HepG2 (cell line): ENCODE results near the gene ODC1. TPM values are rescaled to one million over a fixed set of nuclear protein-coding genes. Genes with fewer than 3 reads are reported as not detected.

Experiments used
- BCLAF1 ChIP-seq: fragments of 450-650 bp; IDR thresholded peaks from 2 replicates; pipeline ENCODE4 v1.6.1; 2017; ENCODE audit warnings: mild to moderate bottlenecking
- ELF3 ChIP-seq: IDR thresholded peaks from 2 replicates; pipeline ENCODE4 v1.6.1; 2016; ENCODE audit warnings: missing genetic modification reagents, missing compliant biosample characterization
- GPBP1L1 ChIP-seq: sonication (generic); formaldehyde crosslinking; IDR thresholded peaks from 2 replicates; pipeline ENCODE4 v1.5.0; 2020; ENCODE audit warnings: mild to moderate bottlenecking, missing genetic modification reagents
- NCOA5 ChIP-seq: sonication (generic); formaldehyde crosslinking; IDR thresholded peaks from 2 replicates; pipeline ENCODE4 v1.4.0; 2020; ENCODE audit warnings: missing genetic modification reagents
- NRL ChIP-seq: sonication (generic); formaldehyde crosslinking; IDR thresholded peaks from 2 replicates; pipeline ENCODE4 v1.5.0; 2020; ENCODE audit warnings: missing genetic modification reagents, mild to moderate bottlenecking, moderate library complexity, borderline replicate concordance
- POLR2AphosphoS5 ChIP-seq: IDR thresholded peaks from 2 replicates; pipeline ENCODE4 v1.6.1; 2012; ENCODE audit warnings: low read depth, low read length
- PRDM15 ChIP-seq: sonication (generic); formaldehyde crosslinking; IDR thresholded peaks from 2 replicates; pipeline ENCODE4 v1.4.0; 2020; ENCODE audit warnings: missing genetic modification reagents
- PTBP1 ChIP-seq: fragments of 200-400 bp; formaldehyde crosslinking; IDR thresholded peaks from 2 replicates; pipeline ENCODE4 v1.6.1; 2018; ENCODE audit warnings: low read length, low read depth; ENCODE audit not compliant: poor library complexity, severe bottlenecking
- SCMH1 ChIP-seq: sonication (generic); formaldehyde crosslinking; IDR thresholded peaks from 2 replicates; pipeline ENCODE4 v1.9.0; 2021; ENCODE audit warnings: missing genetic modification reagents, mild to moderate bottlenecking, borderline replicate concordance
- SNAPC2 ChIP-seq: sonication (generic); formaldehyde crosslinking; IDR thresholded peaks from 2 replicates; pipeline ENCODE4 v1.8.1; 2022; ENCODE audit warnings: mild to moderate bottlenecking, missing genetic modification reagents
- TEF ChIP-seq: sonication (generic); formaldehyde crosslinking; IDR thresholded peaks from 2 replicates; pipeline ENCODE4 v1.5.0; 2020; ENCODE audit warnings: missing genetic modification reagents
- U2AF2 ChIP-seq: fragments of 200-400 bp; formaldehyde crosslinking; IDR thresholded peaks from 2 replicates; pipeline ENCODE4 v1.6.1; 2017; ENCODE audit warnings: low read depth, mild to moderate bottlenecking, low read length
- YEATS4 ChIP-seq: sonication (generic); formaldehyde crosslinking; IDR thresholded peaks from 2 replicates; pipeline ENCODE4 v1.4.0; 2020; ENCODE audit warnings: missing genetic modification reagents, borderline replicate concordance
- ZBTB34 ChIP-seq: sonication (generic); formaldehyde crosslinking; IDR thresholded peaks from 2 replicates; pipeline ENCODE4 v1.8.0; 2022; ENCODE audit warnings: mild to moderate bottlenecking, missing genetic modification reagents
- ZKSCAN1 ChIP-seq: fragments of 150-350 bp; IDR thresholded peaks from 2 replicates; pipeline ENCODE4 v1.6.1; 2014; ENCODE audit warnings: low read length
- ZNF607 ChIP-seq: sonication (generic); formaldehyde crosslinking; IDR thresholded peaks from 2 replicates; pipeline ENCODE4 v1.5.1; 2020; ENCODE audit warnings: missing genetic modification reagents, mild to moderate bottlenecking, borderline replicate concordance
- ZNF660 ChIP-seq: sonication (generic); formaldehyde crosslinking; IDR thresholded peaks from 2 replicates; pipeline ENCODE4 v1.5.1; 2020; ENCODE audit warnings: mild to moderate bottlenecking, low read depth, missing genetic modification reagents, borderline replicate concordance
- ZNF773 ChIP-seq: sonication (generic); formaldehyde crosslinking; IDR thresholded peaks from 2 replicates; pipeline ENCODE4 v1.4.0; 2020; ENCODE audit warnings: missing genetic modification reagents, borderline replicate concordance
- ZNF816 ChIP-seq: sonication (generic); formaldehyde crosslinking; IDR thresholded peaks from 2 replicates; pipeline ENCODE4 v1.8.0; 2022; ENCODE audit warnings: missing genetic modification reagents, mild to moderate bottlenecking, borderline replicate concordance
- polyA plus RNA-seq, 8 experiments: library from polyadenylated mRNA; depleted of rRNA in 3 of 8; stranded (reverse) in 7 of 8; unstranded in 1 of 8; fragments of >200 nt; fragmentation: Illumina TruSeq in 4 of 8; extraction: Trizol in 4 of 8; gene quantifications; 2 replicates each; pipeline versions ENCODE4 v1.2.1 to v1.2.3, GENCODE V29; 2011 to 2016; ENCODE audit warnings: low read depth in 4 of 8, missing spikeins in 1 of 8, mixed read lengths in 1 of 8; ENCODE audit not compliant: insufficient read depth in 1 of 8
- total RNA-seq, 5 experiments: library from RNA; depleted of rRNA; stranded (reverse); fragments of >200 nt; fragmentation: Illumina TruSeq; extraction: Trizol; gene quantifications; 2 replicates each; pipeline ENCODE4 v1.2.3, GENCODE V29; 2016; ENCODE audit warnings: low read depth in 1 of 5

The ODC1 gene
- total and polyA plus RNA-seq, 2 of the 13 experiments (the other 11 are each of a cell fraction or from before 2014, with no cell fraction given), result 142 to 371 TPM

GRCh38 chr2:10434886-10435819 is 13.0 kb downstream of the ODC1 start (continued):
- TF ChIP-seq TEF (CRISPR knock-in tag) (no peak), ZNF773 (no peak), NCOA5 (no peak), ZKSCAN1 (no peak), ZBTB34 (no peak), GPBP1L1 (no peak), ELF3 (0 out of 2 replicates have a peak, but pooled peaks have one; percentile 34), PTBP1 (no peak), U2AF2 (no peak), ZNF660 (CRISPR knock-in tag) (no peak), PRDM15 (CRISPR knock-in tag) (no peak), YEATS4 (peak; percentile 30; the same call in 1 of the 2 replicates), NRL (CRISPR knock-in tag) (no peak), ZNF816 (CRISPR knock-in tag) (no peak), SCMH1 (CRISPR knock-in tag) (no peak), ZNF607 (CRISPR knock-in tag) (no peak), SNAPC2 (CRISPR knock-in tag) (no peak), BCLAF1 (no peak), POLR2AphosphoS5 (no peak)
